HG03565 (cell line): ENCODE data around the gene RING1.

Experiments used
- ATAC-seq: cut with Tn5 transposase; IDR thresholded peaks from one replicate; pipeline ENCODE4 v1.9.1; 2021; ENCODE audit warnings: mild to moderate bottlenecking, moderate library complexity; ENCODE audit not compliant: unreplicated experiment

RING1 gene

DNA sequence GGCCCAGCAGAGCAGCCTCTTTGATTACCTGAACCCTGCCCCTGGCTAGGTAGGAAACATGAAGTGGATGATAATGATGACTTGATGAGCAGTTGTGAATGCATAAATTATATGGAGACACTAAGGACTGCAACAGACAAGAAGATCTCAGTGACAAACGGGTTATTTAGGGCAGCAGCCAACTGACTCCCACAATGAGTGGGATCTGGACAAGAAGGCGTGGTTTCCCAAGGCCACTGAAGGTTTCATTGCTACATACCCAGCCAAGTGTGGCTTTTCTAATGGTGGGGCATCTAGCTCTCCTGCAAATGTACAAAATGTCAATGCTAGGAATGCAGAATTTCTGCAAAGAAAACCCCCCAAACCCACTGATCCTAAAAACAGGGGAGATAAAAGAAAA, 29.4 kb downstream of the RING1 start:
- ATAC-seq = no peak

- ATAC-seq = no peak
Observed at GRCh38 chr6:33241968-33242367, 33.7 kb downstream of the RING1 start.

DNA sequence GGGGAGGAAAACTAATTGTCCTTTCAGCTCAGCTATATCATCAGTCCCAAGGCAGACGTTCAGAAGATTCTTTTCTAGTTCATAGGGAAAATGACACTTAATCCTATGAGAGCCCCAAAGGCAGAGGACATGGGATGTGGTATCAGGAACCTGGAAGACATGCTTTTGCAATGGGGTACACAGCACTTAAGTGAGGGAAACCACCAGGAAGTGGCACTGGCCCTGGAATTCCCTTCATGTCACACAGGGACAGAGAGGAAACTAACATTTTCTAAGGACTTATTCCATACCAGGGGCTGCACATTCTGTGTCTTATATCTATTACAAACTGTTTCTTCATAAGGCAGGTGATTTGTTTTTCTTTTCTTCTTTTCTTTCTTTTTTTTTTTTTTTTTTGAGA, 35.2 kb downstream of the RING1 start:
- ATAC-seq = no peak

- ATAC-seq = no peak
Observed at GRCh38 chr6:33247977-33248642, 39.8 kb downstream of the RING1 start.

- ATAC-seq = no peak
Observed at GRCh38 chr6:33248643-33248931, 40.3 kb downstream of the RING1 start.

GRCh38 chr6:33248932-33249731, 40.8 kb downstream of the RING1 start:
- peak; percentile 90 for ATAC-seq

- no peak for ATAC-seq
Observed at GRCh38 chr6:33249732-33250630, 41.7 kb downstream of the RING1 start.

DNA sequence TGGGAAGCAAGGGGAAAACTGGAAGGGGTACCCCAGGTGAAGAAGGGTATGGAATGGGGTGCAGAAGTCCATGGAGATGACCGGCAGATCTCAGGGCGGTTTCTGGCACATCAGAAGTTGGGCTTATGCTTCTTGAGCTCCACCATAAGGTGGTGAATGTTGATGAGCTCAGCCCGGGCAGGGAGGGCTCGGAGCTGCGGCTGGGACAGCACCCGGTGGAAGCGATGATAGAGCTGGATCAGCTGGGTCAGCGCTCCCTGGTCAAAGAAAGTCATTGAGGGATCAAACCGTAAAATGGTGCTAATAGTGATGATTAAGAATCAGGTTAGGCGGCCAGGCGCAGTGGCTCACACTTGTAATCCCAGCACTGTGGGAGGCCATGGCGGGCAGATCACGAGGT, 42.4 kb downstream of the RING1 start:
- no peak for ATAC-seq

DNA sequence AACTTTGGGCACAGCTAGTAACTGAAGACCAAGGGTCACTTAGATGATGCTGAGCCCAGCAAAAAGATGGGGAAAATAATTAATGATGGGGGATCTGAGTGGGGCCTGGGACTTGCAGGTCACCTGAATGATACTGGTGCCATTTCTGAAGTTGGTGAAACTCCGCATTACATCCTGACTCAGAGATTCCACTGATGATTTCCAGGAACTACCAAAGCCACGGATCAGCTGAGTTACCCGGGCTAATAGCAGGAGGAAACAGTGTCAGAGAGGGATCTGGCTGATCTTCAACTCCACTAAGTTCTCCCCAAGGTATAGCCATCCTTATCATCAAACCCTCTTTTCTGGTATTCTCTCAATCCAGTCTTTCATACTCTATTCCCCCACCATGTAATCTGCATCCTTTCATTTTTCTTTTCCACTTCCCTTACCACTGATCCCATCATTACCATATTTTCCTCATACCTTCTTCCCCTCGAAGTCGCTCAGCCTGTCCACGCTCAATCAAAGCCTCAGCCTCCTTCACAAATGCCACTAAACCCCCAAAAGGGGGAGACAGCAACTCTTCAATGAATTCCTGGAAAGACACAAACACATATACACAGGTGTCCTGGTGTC, 43.2 kb downstream of the RING1 start:
- ATAC-seq = no peak

GRCh38 chr6:33252759-33253158, 44.5 kb downstream of the RING1 start:
- no peak for ATAC-seq

DNA sequence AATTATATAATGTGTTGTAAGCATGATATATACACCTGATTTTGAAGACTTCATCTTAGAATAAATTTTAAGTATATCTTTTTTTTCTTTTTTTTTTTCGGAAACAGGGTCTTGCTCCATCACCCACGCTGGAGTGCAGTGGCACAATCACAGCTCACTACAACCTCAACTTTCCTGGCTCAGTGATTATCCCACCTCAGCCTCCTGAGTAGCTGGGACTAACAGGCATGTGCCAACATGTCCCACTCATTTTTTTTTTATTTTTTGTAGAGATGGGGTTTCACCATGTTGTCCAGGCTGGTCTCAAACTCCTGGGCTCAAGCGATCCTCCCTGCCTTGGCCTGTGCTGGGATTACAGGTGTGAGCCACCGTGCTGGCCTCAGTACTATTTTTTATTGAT, 46.3 kb downstream of the RING1 start:
- ATAC-seq = no peak

DNA sequence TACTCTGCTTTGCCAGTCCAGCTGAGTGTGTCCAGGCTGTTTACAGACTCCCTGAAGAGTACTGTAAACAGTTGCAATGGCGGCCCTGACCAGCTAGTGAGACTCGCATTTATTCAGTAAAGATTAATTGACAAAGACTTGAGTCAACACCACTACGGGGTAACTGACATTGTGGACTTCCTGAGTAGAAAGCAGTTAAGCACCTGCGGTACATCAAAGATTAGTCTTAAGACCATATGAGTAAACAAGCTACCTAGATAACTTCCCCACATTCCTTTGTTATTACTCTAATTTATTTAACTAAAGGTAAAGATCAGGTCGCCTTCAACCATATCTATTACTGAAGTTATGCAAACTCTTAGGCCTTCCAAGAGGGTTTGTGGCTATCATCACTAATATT, 50.7 kb downstream of the RING1 start:
- ATAC-seq = no peak
